Immature natural killer cell (primary cell): ENCODE measurements around the gene TMEM132A. TPM values are rescaled to one million over a fixed set of nuclear protein-coding genes. Genes with fewer than 3 reads are reported as not detected.
A peak's percentile ranks its signal among the peaks of the same experiment; 100 is the strongest.

Source experiments
- DNase-seq, 3 donors: peaks; one replicate each; pipeline ENCODE4 v3.0.0; 2022; ENCODE audit warnings: mixed read lengths in 1 of 3
- H3K27ac Mint-ChIP-seq, 6 donors: one replicate each; pipeline ENCODE4 v1.8.0; 2020; ENCODE audit warnings: mixed read lengths in 6 of 6, mild to moderate bottlenecking in 5 of 6, inconsistent platforms in 4 of 6, moderate library complexity in 3 of 6
- H3K27me3 Mint-ChIP-seq, 3 donors: one replicate each; pipeline ENCODE4 v1.8.0; 2020 to 2021; ENCODE audit warnings: low read depth in 3 of 3, mild to moderate bottlenecking in 3 of 3, mixed read lengths in 3 of 3, moderate library complexity in 3 of 3, inconsistent platforms in 1 of 3
- H3K36me3 Mint-ChIP-seq, 3 donors: one replicate each; pipeline ENCODE4 v1.8.0; 2020; ENCODE audit warnings: mixed read lengths in 3 of 3, inconsistent platforms in 2 of 3, mild to moderate bottlenecking in 2 of 3
- H3K4me1 Mint-ChIP-seq, 2 donors: one replicate each; pipeline ENCODE4 v1.8.0; 2020; ENCODE audit warnings: inconsistent platforms in 2 of 2, mild to moderate bottlenecking in 2 of 2, mixed read lengths in 2 of 2, moderate library complexity in 1 of 2
- H3K4me3 Mint-ChIP-seq, 5 donors: one replicate each; pipeline ENCODE4 v1.8.0; 2020; ENCODE audit warnings: mild to moderate bottlenecking in 5 of 5, mixed read lengths in 5 of 5, inconsistent platforms in 3 of 5, moderate library complexity in 3 of 5
- H3K9me3 Mint-ChIP-seq, 6 donors: one replicate each; pipeline ENCODE4 v1.8.0; 2020; ENCODE audit warnings: mild to moderate bottlenecking in 6 of 6, mixed read lengths in 6 of 6, inconsistent platforms in 4 of 6, moderate library complexity in 3 of 6
- polyA plus RNA-seq, 3 donors: library from polyadenylated mRNA; unstranded; fragments of 300-500 nt; fragmentation: Illumina TruSeq; gene quantifications; one replicate each; pipeline ENCODE4 v1.2.3, GENCODE V29; 2021

Gene TMEM132A
- polyA plus RNA-seq, 3 donors from 2014 or later = not detected

- DNase-seq = no peak
- H3K27ac Mint-ChIP-seq = no peak overlapping the region
Measured at GRCh38 chr11:60919320-60919719, 4.9 kb upstream of the TMEM132A start.

GRCh38 chr11:60919956-60920355, 4.3 kb upstream of the TMEM132A start:
- Mint-ChIP-seq H3K36me3 (peaks cover 21 to 40% (median 33%) of the 10 kb centered on the region in 3 donors), H3K4me1 (peaks cover 26 to 30% of the 10 kb centered on the region in 2 donors), H3K27me3 (peaks cover 0 to 4% (median 0%) of the 10 kb centered on the region in 3 donors)

More at GRCh38 chr11:60919320-60919719, 4.9 kb upstream of the TMEM132A start:
- peaks cover 30 to 34% of the 10 kb centered on the region in 2 donors for H3K4me1 Mint-ChIP-seq
- no peaks in the 10 kb centered on the region for H3K9me3 Mint-ChIP-seq
- peaks cover 21 to 40% (median 33%) of the 10 kb centered on the region in 3 donors for H3K36me3 Mint-ChIP-seq
- no peak overlapping the region for H3K4me3 Mint-ChIP-seq
- peaks cover 0 to 4% (median 0%) of the 10 kb centered on the region in 3 donors for H3K27me3 Mint-ChIP-seq

GRCh38 chr11:60921259-60921658, 3.0 kb upstream of the TMEM132A start:
- peaks cover 21 to 40% (median 33%) of the 10 kb centered on the region in 3 donors for H3K36me3 Mint-ChIP-seq
- H3K4me1 Mint-ChIP-seq = peaks cover 13 to 23% of the 10 kb centered on the region in 2 donors
- H3K27me3 Mint-ChIP-seq = peaks cover 0 to 4% (median 4%) of the 10 kb centered on the region in 3 donors
- H3K27ac Mint-ChIP-seq = no peak overlapping the region
- DNase-seq = no peak
- H3K4me3 Mint-ChIP-seq = no peak overlapping the region
- H3K9me3 Mint-ChIP-seq = no peaks in the 10 kb centered on the region

More at GRCh38 chr11:60919956-60920355, 4.3 kb upstream of the TMEM132A start:
- Mint-ChIP-seq H3K4me3 (no peak overlapping the region), H3K27ac (no peak overlapping the region), H3K9me3 (no peaks in the 10 kb centered on the region)
- no peak for DNase-seq

GRCh38 chr11:60921777-60922335, 2.4 kb upstream of the TMEM132A start:
- peaks cover 0 to 6% (median 4%) of the 10 kb centered on the region in 3 donors for H3K27me3 Mint-ChIP-seq
- H3K4me3 Mint-ChIP-seq = no peak overlapping the region
- H3K4me1 Mint-ChIP-seq = peaks cover 7 to 18% of the 10 kb centered on the region in 2 donors
- H3K36me3 Mint-ChIP-seq = peaks cover 21 to 40% (median 33%) of the 10 kb centered on the region in 3 donors
- no peaks in the 10 kb centered on the region for H3K9me3 Mint-ChIP-seq
- H3K27ac Mint-ChIP-seq = no peak overlapping the region
- no peak for DNase-seq

GRCh38 chr11:60922906-60923305, 1.4 kb upstream of the TMEM132A start:
- Mint-ChIP-seq H3K36me3 (peaks cover 21 to 40% (median 33%) of the 10 kb centered on the region in 3 donors), H3K27me3 (peaks cover 0 to 6% (median 4%) of the 10 kb centered on the region in 3 donors), H3K4me3 (peak overlapping the region in 1 of 5 donors; percentile 60), H3K4me1 (peaks cover 0 to 12% of the 10 kb centered on the region in 2 donors), H3K9me3 (no peaks in the 10 kb centered on the region), H3K27ac (no peak overlapping the region)
- no peak for DNase-seq

GRCh38 chr11:60923326-60923725, 934 bp upstream of the TMEM132A start:
- no peak for DNase-seq
- Mint-ChIP-seq H3K27me3 (peaks cover 0 to 6% (median 4%) of the 10 kb centered on the region in 3 donors), H3K27ac (no peak overlapping the region), H3K4me3 (peak overlapping the region; percentile 18 to 68 (median 53)), H3K4me1 (peaks cover 0 to 12% of the 10 kb centered on the region in 2 donors), H3K9me3 (no peaks in the 10 kb centered on the region), H3K36me3 (peaks cover 21 to 40% (median 33%) of the 10 kb centered on the region in 3 donors)

GRCh38 chr11:60923800-60924109, 505 bp upstream of the TMEM132A start:
- H3K27me3 Mint-ChIP-seq = peaks cover 0 to 6% (median 4%) of the 10 kb centered on the region in 3 donors

GRCh38 chr11:60924906-60925853, 920 bp downstream of the TMEM132A start:
- DNase-seq = no peak
- no peak overlapping the region for H3K27ac Mint-ChIP-seq
- H3K4me1 Mint-ChIP-seq = peaks cover 0 to 12% of the 10 kb centered on the region in 2 donors
- H3K4me3 Mint-ChIP-seq = peak overlapping the region; percentile 59 to 73 (median 71)
- H3K27me3 Mint-ChIP-seq = peaks cover 0 to 7% (median 4%) of the 10 kb centered on the region in 3 donors
- peaks cover 21 to 32% (median 28%) of the 10 kb centered on the region in 3 donors for H3K36me3 Mint-ChIP-seq
- no peaks in the 10 kb centered on the region for H3K9me3 Mint-ChIP-seq

More at GRCh38 chr11:60923800-60924109, 505 bp upstream of the TMEM132A start:
- peaks cover 0 to 12% of the 10 kb centered on the region in 2 donors for H3K4me1 Mint-ChIP-seq
- H3K36me3 Mint-ChIP-seq = peaks cover 21 to 40% (median 33%) of the 10 kb centered on the region in 3 donors
- no peak overlapping the region for H3K27ac Mint-ChIP-seq
- no peak for DNase-seq
- H3K4me3 Mint-ChIP-seq = peak overlapping the region; percentile 45 to 66 (median 53)
- H3K9me3 Mint-ChIP-seq = no peaks in the 10 kb centered on the region

GRCh38 chr11:60925868-60926267, 1.6 kb downstream of the TMEM132A start:
- DNase-seq = no peak
- peaks cover 15 to 25% (median 22%) of the 10 kb centered on the region in 3 donors for H3K36me3 Mint-ChIP-seq
- H3K27ac Mint-ChIP-seq = peak overlapping the region in 1 of 6 donors; percentile 6
- peaks cover 1 to 7% (median 4%) of the 10 kb centered on the region in 3 donors for H3K27me3 Mint-ChIP-seq
- H3K9me3 Mint-ChIP-seq = no peaks in the 10 kb centered on the region
- H3K4me3 Mint-ChIP-seq = peak overlapping the region; percentile 3 to 71 (median 38)
- H3K4me1 Mint-ChIP-seq = peaks cover 0 to 10% of the 10 kb centered on the region in 2 donors

GRCh38 chr11:60926500-60926899, 2.2 kb downstream of the TMEM132A start:
- no peaks in the 10 kb centered on the region for H3K9me3 Mint-ChIP-seq

GRCh38 chr11:60927061-60927592, 2.9 kb downstream of the TMEM132A start:
- H3K27ac Mint-ChIP-seq = no peak overlapping the region
- H3K9me3 Mint-ChIP-seq = no peaks in the 10 kb centered on the region
- H3K27me3 Mint-ChIP-seq = peaks cover 1 to 7% (median 6%) of the 10 kb centered on the region in 3 donors
- peaks cover 9 to 14% (median 10%) of the 10 kb centered on the region in 3 donors for H3K36me3 Mint-ChIP-seq
- no peak overlapping the region for H3K4me3 Mint-ChIP-seq
- peaks cover 0 to 10% of the 10 kb centered on the region in 2 donors for H3K4me1 Mint-ChIP-seq
- no peak for DNase-seq

More at GRCh38 chr11:60926500-60926899, 2.2 kb downstream of the TMEM132A start:
- peaks cover 1 to 7% (median 6%) of the 10 kb centered on the region in 3 donors for H3K27me3 Mint-ChIP-seq
- DNase-seq = no peak
- peaks cover 12 to 18% (median 16%) of the 10 kb centered on the region in 3 donors for H3K36me3 Mint-ChIP-seq
- no peak overlapping the region for H3K27ac Mint-ChIP-seq
- H3K4me1 Mint-ChIP-seq = peaks cover 0 to 10% of the 10 kb centered on the region in 2 donors
- H3K4me3 Mint-ChIP-seq = peak overlapping the region in 2 of 5 donors; percentile 14 to 32

- Mint-ChIP-seq H3K4me1 (peaks cover 0 to 10% of the 10 kb centered on the region in 2 donors), H3K4me3 (no peak overlapping the region), H3K9me3 (no peaks in the 10 kb centered on the region), H3K27me3 (peaks cover 1 to 6% (median 6%) of the 10 kb centered on the region in 3 donors), H3K27ac (no peak overlapping the region), H3K36me3 (peaks cover 5 to 10% (median 5%) of the 10 kb centered on the region in 3 donors)
- DNase-seq = no peak
Measured at GRCh38 chr11:60927600-60927999, 3.3 kb downstream of the TMEM132A start.

- DNase-seq = no peak
- Mint-ChIP-seq H3K36me3 (no peaks in the 10 kb centered on the region), H3K4me3 (no peak overlapping the region), H3K4me1 (peaks cover 0 to 9% of the 10 kb centered on the region in 2 donors), H3K27ac (no peak overlapping the region), H3K9me3 (no peaks in the 10 kb centered on the region), H3K27me3 (peaks cover 1 to 6% (median 6%) of the 10 kb centered on the region in 3 donors)
Measured at GRCh38 chr11:60928563-60929001, 4.3 kb downstream of the TMEM132A start.
